ENCODE results near the gene STXBP3. TPM values are rescaled to one million over a fixed set of nuclear protein-coding genes. Genes with fewer than 3 reads are reported as not detected.

Gene STXBP3
- total and polyA plus RNA-seq, 5 donors = 25.5 to 32.4 (median 28.8) TPM

DNA sequence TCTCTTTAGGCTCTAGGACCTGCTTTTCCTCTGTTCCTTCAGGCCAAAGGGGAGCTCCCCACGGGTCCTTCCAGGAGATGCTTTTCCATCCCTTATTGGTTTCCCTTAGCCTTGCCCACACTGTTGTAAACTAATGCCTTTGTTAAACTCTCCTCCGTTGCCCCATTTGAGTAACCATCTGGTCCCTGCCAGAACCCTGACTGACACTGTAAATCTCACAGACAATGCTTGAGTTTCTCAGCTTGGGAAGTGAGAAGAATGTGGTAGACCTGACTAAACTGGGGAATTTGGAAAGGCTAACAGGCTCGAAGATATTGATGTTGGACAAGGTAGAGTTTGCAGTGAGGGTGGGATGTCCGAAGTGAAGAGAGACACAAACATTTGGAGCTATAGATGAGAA, 99.0 kb downstream of the STXBP3 start:
- no peak for ATAC-seq
- WGBS = 82% methylated on average over 4 of the region's 4 CpGs
- no peaks in the 10 kb centered on the region for H3K9me3 ChIP-seq (ENCODE audit: control insufficient read depth, low read length)
- H3K4me1 ChIP-seq (ENCODE audit: control insufficient read depth, insufficient read depth, low read length) = peaks cover 2% of the 10 kb centered on the region
- H3K27me3 ChIP-seq (ENCODE audit: control insufficient read depth, insufficient read depth) = no peaks in the 10 kb centered on the region
- no peak overlapping the region for H3K27ac ChIP-seq (ENCODE audit: low read length)
- intact Hi-C loops (cut with DNase I) = no loop called here
- H3K4me3 ChIP-seq (ENCODE audit: low read length) = no peak overlapping the region
- no peak for DNase-seq

DNA sequence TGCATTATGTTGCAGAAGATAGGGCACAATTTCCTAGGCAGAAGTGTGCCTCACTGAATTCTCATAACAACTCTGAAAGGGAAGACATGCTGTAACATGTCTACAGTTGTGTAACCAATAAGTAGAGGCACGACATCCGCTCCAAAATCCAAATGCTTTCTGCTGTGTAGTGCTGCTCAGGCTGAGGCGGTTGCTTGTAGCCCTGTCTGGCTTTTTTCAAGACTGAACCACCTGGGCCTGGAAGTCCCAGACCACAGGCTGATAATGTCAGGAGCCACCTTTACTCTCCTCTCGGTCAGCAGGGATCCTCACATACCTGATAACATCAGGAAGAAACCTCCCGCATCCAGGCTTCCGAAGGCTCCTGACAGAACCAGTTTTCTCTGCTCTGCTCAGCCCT, 99.5 kb downstream of the STXBP3 start:
- Histone ChIP-seq H3K9me3 (ENCODE audit: control insufficient read depth, low read length) (no peaks in the 10 kb centered on the region), H3K27me3 (ENCODE audit: control insufficient read depth, insufficient read depth) (no peaks in the 10 kb centered on the region), H3K4me1 (ENCODE audit: control insufficient read depth, insufficient read depth, low read length) (peaks cover 2% of the 10 kb centered on the region), H3K27ac (ENCODE audit: low read length) (no peak overlapping the region), H3K4me3 (ENCODE audit: low read length) (no peak overlapping the region)
- no peak for ATAC-seq
- intact Hi-C loops (cut with DNase I) = no loop called here
- WGBS = 81% methylated on average over 6 of the region's 6 CpGs
- DNase-seq = no peak

DNA sequence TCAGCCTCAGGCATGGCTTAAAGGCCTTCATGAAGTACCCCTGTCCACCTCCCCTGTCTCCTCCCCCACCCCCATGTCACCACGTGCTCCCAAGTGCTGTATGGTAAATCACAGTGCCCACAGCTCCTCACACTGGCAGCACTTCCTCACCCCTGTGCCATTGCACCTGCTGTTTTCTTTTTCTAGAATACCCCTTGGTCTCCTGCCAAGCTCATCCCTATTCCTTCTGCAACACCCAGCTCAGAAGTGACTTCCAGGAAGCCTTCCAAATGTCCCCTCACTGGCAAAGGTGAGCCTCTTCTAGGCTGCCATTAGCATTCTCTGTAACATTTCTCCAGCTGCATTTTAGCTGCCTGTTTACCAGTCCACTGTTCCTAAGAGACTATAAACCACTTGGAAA, 101.0 kb downstream of the STXBP3 start:
- no peak for ATAC-seq
- no peak overlapping the region for H3K4me3 ChIP-seq (ENCODE audit: low read length)
- 78% methylated on average over 1 of the region's 1 CpG for WGBS
- intact Hi-C loops (cut with DNase I) = no loop called here
- H3K4me1 ChIP-seq (ENCODE audit: control insufficient read depth, insufficient read depth, low read length) = peaks cover 2% of the 10 kb centered on the region
- H3K27ac ChIP-seq (ENCODE audit: low read length) = no peak overlapping the region
- no peaks in the 10 kb centered on the region for H3K9me3 ChIP-seq (ENCODE audit: control insufficient read depth, low read length)
- DNase-seq = no peak
- no peaks in the 10 kb centered on the region for H3K27me3 ChIP-seq (ENCODE audit: control insufficient read depth, insufficient read depth)

DNA sequence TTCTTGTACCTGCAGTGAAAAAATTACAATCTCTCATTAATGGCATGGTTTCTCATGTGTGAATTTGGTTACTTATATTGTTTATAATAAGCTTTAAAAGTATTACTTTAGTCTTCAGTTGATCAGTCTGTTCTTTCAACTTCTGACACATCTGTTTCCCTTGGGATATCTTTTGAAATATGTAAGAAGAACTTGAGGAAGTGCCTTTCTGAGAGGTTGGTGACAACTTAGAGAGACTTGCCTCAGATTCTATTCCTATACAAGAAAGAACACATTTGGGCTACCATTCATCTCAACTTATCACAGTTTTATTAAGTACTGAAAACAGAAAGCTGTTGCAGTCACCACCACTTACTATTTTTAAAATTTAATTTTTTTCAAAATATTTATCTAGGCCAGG, 102.3 kb downstream of the STXBP3 start:
- Histone ChIP-seq H3K4me1 (ENCODE audit: control insufficient read depth, insufficient read depth, low read length) (no peaks in the 10 kb centered on the region), H3K9me3 (ENCODE audit: control insufficient read depth, low read length) (no peaks in the 10 kb centered on the region), H3K27me3 (ENCODE audit: control insufficient read depth, insufficient read depth) (no peaks in the 10 kb centered on the region), H3K27ac (ENCODE audit: low read length) (no peak overlapping the region), H3K4me3 (ENCODE audit: low read length) (no peak overlapping the region)
- intact Hi-C loops (cut with DNase I) = no loop called here
- ATAC-seq (no peak), DNase-seq (no peak)

DNA sequence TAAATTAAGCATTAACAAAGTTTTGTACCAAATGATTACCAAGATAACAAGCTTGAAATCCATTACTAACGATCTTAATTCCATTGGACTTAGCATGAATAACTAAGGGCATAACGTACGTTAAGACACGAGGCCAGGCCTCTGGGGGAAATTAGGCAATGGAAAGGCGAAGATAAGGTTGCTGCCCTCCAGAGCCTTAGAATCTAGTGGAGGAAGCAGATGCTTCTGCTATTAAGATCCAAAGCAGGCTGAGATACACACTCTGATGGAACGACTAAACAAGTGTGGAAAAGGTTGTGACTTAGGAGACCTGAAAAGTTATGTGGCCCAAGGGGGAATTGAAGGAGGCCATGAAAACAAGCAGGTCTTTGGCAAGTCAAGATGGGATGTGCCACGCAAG, 104.5 kb downstream of the STXBP3 start:
- no peaks in the 10 kb centered on the region for H3K4me1 ChIP-seq (ENCODE audit: control insufficient read depth, insufficient read depth, low read length)
- H3K27me3 ChIP-seq (ENCODE audit: control insufficient read depth, insufficient read depth) = no peaks in the 10 kb centered on the region
- ATAC-seq (no peak), DNase-seq (no peak)
- intact Hi-C loops (cut with DNase I) = no loop called here
- 72% methylated on average over 7 of the region's 7 CpGs for WGBS
- no peak overlapping the region for H3K4me3 ChIP-seq (ENCODE audit: low read length)
- H3K27ac ChIP-seq (ENCODE audit: low read length) = no peak overlapping the region
- no peaks in the 10 kb centered on the region for H3K9me3 ChIP-seq (ENCODE audit: control insufficient read depth, low read length)

DNA sequence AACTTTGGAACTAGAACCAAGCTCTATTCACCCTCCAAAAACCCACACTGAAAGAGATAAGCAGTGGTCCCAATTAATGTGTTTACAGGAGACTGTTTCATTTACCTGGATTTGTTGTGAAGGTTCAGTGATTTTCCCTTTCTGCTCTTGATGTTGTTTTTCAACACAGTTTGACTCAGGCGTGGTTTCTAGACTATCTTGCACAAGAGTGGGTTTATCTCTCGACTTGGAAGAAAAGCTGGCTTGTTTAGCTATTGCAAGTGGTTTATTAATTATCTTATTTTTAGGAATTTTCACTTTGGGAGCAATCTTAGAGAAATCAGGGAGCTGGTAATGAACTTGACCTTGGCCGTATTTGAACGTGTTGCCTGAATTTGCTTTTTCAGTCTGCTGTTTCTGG, 105.1 kb downstream of the STXBP3 start:
- DNase-seq (no peak), ATAC-seq (no peak)
- intact Hi-C loops (cut with DNase I) = no loop called here
- H3K27me3 ChIP-seq (ENCODE audit: control insufficient read depth, insufficient read depth) = no peaks in the 10 kb centered on the region
- no peak overlapping the region for H3K4me3 ChIP-seq (ENCODE audit: low read length)
- no peak overlapping the region for H3K27ac ChIP-seq (ENCODE audit: low read length)
- 50% methylated on average over 4 of the region's 4 CpGs for WGBS
- H3K9me3 ChIP-seq (ENCODE audit: control insufficient read depth, low read length) = no peaks in the 10 kb centered on the region
- no peaks in the 10 kb centered on the region for H3K4me1 ChIP-seq (ENCODE audit: control insufficient read depth, insufficient read depth, low read length)

DNA sequence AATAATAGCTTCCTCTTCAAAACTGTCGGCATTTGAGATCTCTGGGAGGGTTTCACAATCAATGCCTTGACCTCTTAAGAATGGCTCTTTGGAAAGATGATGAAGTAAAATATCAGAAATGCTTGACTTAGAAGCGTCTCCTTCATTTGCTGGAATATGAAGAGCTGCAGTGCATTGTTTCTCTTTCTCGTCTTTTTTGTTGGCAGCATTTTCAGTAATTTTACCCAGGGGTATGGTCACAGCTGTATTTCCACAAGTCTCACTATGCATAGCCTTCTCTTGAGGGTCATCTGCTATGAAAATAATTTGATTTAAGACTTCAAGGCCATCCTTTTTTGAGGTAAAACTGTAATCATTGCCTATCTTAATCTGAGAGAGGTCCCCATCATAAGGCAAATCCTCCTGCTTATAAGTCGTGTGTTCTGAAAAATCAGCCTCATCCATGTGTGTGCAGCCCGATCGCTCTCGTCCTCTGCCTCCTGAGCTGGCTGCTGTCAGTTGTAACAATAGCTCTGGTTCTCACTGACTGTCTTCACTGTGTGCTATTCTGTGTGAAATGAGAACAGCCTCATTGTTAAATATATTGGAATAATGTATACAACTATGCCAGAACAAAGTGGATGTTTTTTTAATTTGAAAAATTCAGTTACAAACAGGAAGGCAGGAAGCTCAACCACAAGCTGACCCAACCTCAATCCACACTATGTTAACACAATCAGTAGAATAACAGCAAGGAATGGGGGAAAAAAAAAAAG, 105.9 kb downstream of the STXBP3 start:
- Histone ChIP-seq H3K27ac (ENCODE audit: low read length) (no peak overlapping the region), H3K27me3 (ENCODE audit: control insufficient read depth, insufficient read depth) (no peaks in the 10 kb centered on the region), H3K4me3 (ENCODE audit: low read length) (no peak overlapping the region), H3K4me1 (ENCODE audit: control insufficient read depth, insufficient read depth, low read length) (no peaks in the 10 kb centered on the region), H3K9me3 (ENCODE audit: control insufficient read depth, low read length) (no peaks in the 10 kb centered on the region)
- DNase-seq = no peak
- WGBS = 31% methylated on average over 7 of the region's 7 CpGs
- intact Hi-C loops (cut with DNase I) = no loop called here
- ATAC-seq = no peak

DNA sequence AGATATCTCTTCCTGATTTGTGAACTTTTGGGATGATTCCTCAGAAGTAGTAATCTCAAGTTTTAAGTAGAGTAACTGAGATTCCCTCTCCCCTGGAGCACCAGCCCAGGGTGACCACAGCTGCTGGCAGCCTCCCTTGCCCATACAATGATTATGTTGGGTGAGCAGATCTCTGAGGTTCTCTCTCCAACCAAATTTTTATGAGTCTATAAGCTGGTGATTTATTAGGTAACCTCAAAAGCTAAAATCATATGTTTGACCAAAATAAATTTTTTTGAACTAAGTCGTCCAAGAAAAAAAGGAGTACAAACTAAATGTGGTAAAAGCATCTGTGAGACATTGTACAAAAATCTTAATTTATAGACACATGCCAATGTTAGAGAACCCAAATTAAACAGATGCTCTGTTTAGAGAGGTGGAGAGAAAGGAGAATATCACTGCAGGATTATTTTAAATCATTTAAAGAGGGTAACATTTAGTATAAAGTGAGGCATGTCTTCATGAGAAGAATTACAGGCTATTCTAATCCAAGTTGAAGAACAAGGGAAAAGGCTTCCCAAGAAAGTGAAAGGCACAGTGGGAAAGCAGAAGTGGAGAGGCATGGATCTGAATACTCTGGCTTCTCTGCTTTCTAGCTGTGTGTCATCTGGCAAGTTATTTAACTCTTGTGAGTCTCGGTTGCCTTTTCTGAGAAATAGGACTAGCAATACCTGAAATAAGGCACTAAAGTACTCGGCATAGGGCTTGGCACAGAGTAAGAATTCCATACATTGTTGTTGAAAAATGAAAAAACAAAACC, 107.9 kb downstream of the STXBP3 start:
- intact Hi-C loops (cut with DNase I) = no loop called here
- no peak for ATAC-seq
- no peak for DNase-seq
- Histone ChIP-seq H3K4me3 (ENCODE audit: low read length) (no peak overlapping the region), H3K4me1 (ENCODE audit: control insufficient read depth, insufficient read depth, low read length) (no peaks in the 10 kb centered on the region), H3K27ac (ENCODE audit: low read length) (no peak overlapping the region), H3K27me3 (ENCODE audit: control insufficient read depth, insufficient read depth) (no peaks in the 10 kb centered on the region), H3K9me3 (ENCODE audit: control insufficient read depth, low read length) (no peaks in the 10 kb centered on the region)
- WGBS = 73% methylated on average over 3 of the region's 3 CpGs

DNA sequence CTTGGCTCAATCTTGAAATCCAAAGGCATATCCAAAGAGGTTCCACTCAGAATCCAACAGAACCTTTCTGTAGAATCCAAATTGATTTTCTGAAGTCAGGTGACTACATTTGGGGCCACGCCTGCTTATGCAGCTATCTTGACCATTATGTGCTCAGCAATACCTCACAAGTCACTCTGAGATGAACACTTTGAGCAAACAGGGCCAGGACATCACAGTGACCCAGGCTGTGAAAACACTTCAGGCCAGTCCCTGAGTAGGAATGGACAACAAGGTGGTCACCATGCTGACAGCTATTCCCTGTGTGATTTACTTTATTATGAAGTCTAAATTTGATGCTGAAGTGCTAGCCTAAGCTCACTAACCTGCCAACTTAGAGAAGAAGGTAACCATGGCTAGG, 110.5 kb downstream of the STXBP3 start, which contains the start of gene AKNAD1:
TSS of gene AKNAD1 (minus strand) at position 101 of the 400 bp plus-strand sequence. CDS start 4,430 bp downstream, outside the sequence.
- Histone ChIP-seq H3K9me3 (ENCODE audit: control insufficient read depth, low read length) (no peaks in the 10 kb centered on the region), H3K27me3 (ENCODE audit: control insufficient read depth, insufficient read depth) (no peaks in the 10 kb centered on the region), H3K27ac (ENCODE audit: low read length) (no peak within 1 kb of the TSS), H3K4me1 (ENCODE audit: control insufficient read depth, insufficient read depth, low read length) (no peaks in the 10 kb centered on the region), H3K4me3 (ENCODE audit: low read length) (no peak within 1 kb of the TSS)
- ATAC-seq (no peak), DNase-seq (no peak)
- 80% methylated on average over 1 of the region's 1 CpG for WGBS
- intact Hi-C loops (cut with DNase I) = no loop called here

DNA sequence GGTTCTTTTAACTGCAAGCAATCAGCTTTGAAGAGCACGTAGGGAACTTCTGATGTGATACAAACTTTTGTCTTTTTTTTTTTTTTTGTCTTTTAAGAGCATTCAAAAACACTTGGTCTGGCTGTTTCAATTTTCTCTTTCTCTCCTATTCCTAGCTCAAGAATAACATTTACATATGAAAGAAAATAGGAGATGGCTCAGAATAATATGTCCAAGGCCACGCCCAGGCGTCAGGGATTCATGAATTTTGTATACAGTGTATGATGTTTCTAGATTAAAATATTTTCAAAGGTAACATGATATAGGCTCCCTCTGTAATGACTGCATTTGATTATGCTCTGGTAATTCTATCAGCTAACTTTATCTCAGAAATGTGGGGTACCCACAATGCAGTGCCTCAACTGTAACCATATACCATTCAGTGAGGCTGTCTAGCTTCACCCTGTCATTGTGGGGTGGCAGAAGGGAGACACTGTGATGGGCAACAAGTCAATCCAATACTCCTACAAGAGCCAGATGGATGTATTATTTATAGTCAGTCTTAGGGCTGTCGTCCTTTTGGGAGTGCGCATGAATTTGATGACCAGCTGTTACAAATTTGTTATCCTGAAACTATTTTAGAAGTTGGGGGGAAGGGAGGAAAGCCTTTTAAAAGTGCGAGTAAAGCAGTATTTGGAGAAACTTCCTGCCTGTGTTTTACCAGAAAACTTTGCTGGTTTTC, 111.9 kb downstream of the STXBP3 start:
- H3K27ac ChIP-seq (ENCODE audit: low read length) = no peak overlapping the region
- H3K9me3 ChIP-seq (ENCODE audit: control insufficient read depth, low read length) = no peaks in the 10 kb centered on the region
- H3K4me3 ChIP-seq (ENCODE audit: low read length) = no peak overlapping the region
- no peak for DNase-seq
- no peaks in the 10 kb centered on the region for H3K27me3 ChIP-seq (ENCODE audit: control insufficient read depth, insufficient read depth)
- intact Hi-C loops (cut with DNase I) = no loop called here
- WGBS = 67% methylated on average over 6 of the region's 6 CpGs
- no peak for ATAC-seq
- no peaks in the 10 kb centered on the region for H3K4me1 ChIP-seq (ENCODE audit: control insufficient read depth, insufficient read depth, low read length)

Measured in right cardiac atrium (tissue), 5 donors.